GM03348 (cell line): ENCODE data around the gene AACS.
"Not testable (repeated sequence)": the region's sequence is repeated elsewhere in the genome, so short reads cannot be mapped to it uniquely, and the experiment has no call there.

ENCODE experiments used
- DNase-seq: peaks from one replicate; pipeline ENCODE4 v3.0.0; 2012; ENCODE audit warnings: low spot score

AACS gene

DNA sequence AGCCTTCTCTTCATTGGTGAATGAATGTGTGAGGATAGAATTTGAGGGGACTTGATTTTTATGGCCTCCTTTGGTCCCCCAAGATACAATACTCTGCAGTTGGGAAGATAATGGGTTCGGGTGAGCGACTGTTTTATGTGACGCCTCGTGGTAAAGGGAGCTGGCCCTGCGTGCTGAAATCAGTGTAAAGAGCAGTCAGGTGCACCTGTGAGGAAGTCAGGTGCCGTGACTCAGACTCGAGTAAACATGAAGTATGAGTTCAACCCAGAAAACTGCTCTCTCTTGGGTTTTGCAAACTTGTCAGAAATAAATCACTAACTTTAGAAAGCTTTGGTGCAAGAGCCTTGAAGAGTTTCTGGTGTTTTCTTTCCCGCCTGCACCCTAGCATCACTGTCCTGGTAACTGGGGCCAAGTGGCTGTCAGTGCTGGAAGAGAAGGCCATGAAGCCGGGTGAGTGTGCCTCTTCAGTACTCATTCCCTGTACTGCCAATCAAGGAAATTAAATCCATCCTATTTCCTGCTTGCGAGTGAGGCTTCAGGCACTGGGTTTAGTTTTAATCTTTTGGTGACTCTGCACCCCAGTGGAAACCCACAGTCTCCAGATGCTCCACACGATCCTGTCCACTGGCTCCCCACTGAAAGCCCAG is 59.2 kb downstream of the AACS start:
- DNase-seq = no peak

DNA sequence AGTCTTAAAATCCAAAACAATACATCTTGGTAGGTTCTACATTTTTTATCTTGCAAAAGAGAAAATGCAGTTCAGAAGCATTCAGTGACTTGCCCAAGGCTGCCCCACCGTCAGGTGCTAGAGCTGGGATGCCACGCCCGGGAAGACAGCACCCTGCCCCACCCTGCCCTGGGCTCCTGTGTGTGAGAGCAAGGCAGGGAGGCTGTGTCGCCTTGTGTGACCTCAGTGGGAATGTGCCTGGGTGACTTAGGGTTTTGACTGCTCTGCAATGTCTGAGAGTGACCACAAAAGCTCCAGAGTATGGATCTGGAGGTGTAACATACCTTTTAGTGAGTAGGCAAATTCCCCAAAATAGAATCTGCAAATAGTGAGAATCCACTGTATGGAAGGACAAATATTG is 60.0 kb downstream of the AACS start:
- DNase-seq = no peak

- DNase-seq = no peak
Observed at GRCh38 chr12:125128439-125129178, 63.4 kb downstream of the AACS start.

- no peak for DNase-seq
Observed at GRCh38 chr12:125129179-125129571, 63.9 kb downstream of the AACS start.

DNA sequence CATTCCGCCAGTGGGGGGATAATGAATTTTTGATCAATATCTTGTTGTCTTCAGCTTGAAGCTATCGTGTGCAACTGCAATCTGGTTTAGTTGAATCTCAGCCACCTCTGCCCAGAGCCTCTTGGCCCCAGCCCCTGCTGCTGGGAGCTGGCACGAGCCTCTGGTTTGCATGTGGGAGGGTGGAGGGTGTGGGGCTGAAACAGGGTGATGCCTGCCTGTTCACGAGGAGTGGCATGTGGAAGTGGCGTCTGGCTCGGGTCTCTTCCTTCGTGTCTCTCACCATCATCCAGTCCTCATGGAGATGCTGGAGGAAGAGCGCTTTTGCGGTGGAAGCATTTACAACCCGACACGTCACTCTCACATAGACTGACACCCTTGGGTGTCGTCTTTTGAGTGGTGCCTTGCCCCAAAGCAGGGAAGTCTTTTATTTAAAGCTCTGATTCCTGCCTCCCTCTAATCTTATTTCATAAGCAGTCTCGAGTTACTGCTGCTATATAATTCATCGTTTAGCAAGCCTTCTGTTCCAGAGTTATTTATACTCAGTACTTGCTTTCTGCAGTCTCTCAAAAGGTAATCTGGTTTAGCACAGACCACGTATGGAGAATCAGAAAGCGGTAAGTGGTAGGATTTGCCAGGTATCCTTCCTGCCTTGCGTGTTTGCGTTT is 64.5 kb downstream of the AACS start:
- DNase-seq = no peak

DNA sequence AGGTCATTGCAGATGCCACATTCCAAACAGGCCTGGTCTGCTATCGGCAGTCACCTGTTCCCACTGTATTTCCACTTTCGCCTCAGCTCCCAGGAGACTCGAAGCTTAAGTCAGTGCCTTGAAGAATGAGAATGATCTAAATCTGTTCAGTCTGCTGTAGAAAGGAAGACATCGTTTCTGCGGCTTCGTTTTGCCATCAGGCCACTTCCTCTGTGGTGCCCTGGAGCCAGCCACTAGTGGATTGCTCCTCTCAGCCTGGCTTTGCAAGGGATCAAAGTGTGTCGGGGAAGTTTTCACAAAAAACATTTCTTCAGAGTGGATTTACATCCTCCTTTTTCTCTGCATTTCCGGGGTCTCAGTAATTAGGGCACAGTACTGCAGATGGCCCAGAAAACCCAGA is 66.7 kb downstream of the AACS start:
- DNase-seq = no peak

- DNase-seq = no peak
Observed at GRCh38 chr12:125132698-125133400, 67.6 kb downstream of the AACS start.

DNA sequence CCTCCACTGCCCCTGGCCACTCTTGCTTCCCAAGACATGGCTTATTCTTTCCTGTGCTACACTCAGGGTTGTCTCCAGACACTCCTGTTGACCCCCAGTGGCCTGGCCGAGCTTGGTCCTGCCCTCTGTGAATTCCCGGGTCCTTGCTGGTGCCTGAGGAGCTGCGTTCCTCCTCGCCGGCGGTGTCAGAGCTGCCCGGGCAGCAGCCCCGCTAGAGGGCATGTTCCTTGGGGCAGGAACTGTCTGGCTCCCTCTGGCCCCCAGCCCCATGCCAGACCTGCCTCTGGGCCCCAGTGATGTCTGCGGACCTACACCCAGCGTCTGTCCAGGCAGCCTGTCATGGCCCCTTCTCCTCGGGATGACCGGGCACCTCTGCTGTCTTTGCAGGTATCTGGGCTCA is 68.4 kb downstream of the AACS start:
- no peak for DNase-seq

DNA sequence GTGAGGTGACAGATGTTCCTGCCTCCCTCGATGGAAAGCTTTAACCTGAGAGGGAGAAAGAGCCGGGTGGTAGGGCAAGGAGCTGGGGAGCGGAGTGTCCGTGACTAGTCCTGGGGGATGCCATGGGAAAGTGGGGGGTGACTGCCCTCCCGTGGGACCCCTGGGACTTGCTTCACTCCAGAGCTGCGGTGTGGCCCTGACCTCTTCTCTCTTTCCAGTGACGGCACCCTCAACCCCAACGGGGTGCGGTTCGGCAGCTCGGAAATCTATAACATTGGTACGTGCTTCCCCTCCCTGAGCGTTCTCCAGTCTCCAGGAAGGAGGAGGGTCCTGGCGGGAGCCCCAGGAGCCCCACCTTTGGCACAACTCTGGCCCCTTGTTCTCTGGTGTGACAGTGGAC is 69.3 kb downstream of the AACS start:
- no peak for DNase-seq

DNA sequence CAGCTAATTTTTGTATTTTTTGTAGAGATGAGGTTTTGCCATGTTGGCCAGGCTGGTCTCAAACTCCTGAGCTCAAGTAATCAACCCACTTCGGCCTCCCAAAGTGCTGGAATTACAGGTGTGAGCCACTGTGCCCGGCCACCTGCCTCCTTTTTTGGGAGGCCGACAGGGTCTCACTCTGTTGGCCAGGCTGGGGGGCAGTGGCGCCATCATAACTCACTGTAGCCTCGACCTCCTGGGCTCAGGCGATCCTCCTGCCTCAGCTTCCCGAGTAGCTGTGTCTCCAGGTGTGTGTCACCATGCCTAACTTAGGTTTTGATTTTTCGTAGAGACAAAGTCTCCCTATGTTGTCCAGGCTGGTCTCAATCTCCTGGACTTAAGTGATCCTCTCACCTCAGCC is 70.7 kb downstream of the AACS start:
- DNase-seq = no peak

DNA sequence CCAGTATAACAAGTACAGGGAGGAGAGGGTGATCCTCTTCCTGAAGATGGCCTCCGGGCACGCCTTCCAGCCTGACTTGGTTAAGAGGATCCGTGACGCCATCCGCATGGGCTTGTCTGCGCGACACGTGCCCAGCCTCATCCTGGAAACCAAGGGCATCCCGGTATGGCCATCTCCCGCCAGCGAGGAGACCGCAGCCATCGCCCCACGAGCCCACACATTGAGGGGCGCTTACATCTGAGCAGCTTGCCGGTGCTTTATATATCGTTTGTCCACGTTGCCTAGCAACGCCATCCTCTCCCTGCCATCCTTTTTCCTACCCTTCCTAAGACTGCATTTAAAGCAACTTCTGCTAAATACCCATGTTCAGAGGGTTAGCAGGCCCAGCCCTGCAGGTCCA is 71.5 kb downstream of the AACS start:
- no peak for DNase-seq

- no peak for DNase-seq
Observed at GRCh38 chr12:125137766-125138344, 72.6 kb downstream of the AACS start.

- peak; percentile 81 for DNase-seq
Observed at GRCh38 chr12:125140279-125141209, 75.3 kb downstream of the AACS start.

DNA sequence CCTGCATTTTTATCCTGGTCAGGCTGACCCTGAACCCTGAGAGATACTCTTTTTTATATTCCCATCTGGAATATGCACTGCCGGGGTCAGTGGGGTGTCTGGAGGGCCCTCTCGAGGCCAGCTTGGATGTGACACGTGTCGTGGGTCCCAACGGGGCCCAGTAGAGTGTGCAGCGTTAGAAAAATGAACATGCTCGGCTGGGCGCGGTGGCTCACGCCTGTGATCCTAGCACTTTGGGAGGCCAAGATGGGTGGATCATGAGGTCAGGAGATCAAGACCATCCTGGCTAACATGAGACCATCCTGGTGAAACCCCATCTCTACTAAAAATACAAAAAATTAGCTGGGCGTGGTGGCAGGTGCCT is 76.0 kb downstream of the AACS start:
- DNase-seq = not testable (repeated sequence)

GRCh38 chr12:125142601-125143000 is 77.4 kb downstream of the AACS start:
- peak; percentile 73 for DNase-seq

DNA sequence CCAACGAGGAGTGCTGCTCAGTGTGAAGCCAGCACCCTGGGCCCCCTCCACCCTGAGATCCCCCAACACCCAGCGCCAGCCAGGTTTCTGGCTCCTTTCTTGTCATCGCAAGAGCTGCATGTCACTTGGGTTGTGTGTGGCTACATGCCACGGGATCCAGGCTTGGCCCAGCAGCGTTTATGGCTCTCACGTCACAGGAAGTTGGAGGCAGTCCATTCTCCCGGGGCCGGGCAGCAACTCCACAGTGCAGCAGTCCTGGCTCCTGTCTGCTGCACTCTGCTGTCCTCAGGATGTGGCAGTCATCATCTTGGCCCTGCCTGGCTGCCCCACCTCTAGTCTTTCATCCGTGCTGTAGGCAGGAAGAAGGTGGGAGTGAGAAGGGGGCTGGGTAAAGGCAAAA is 78.3 kb downstream of the AACS start:
- peak; percentile 57 for DNase-seq

- DNase-seq = no peak
Observed at GRCh38 chr12:125145196-125145595, 80.0 kb downstream of the AACS start.

- no peak for DNase-seq
Observed at GRCh38 chr12:125148316-125148715, 83.1 kb downstream of the AACS start.

GRCh38 chr12:125149160-125150108 is 84.2 kb downstream of the AACS start:
- no peak for DNase-seq

DNA sequence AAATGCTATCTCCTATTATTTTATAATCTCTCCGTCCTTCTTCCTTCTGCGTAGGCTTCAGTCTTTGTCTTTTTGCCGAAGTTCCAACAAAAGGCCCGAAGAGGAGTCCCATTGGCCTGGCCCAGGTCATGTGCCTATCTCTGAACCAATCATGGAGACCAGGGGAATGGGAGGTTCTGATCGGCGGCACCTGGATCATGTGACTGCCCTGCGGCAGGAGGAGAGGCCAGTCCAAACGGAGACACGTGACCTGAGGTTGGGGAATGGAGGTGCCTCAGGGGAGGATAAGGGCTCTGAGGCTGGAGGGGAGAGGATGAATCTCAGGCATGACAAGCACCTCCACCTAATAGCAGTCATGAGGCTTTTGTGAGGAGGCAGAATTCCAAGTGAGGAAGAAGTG is 86.0 kb downstream of the AACS start:
- no peak for DNase-seq
